WERI-Rb-1 (cell line): ENCODE measurements around the gene TEAD1.

Experiments
- DNase-seq: peaks from one replicate; pipeline ENCODE4 v3.0.0-alpha.2; 2020
- H3K27ac ChIP-seq: fragments of 250-450 bp; sonication (Bioruptor Pico); 2 replicates; pipeline ENCODE4 v1.5.1; 2020; ENCODE audit warnings: mild to moderate bottlenecking, moderate library complexity
- H3K27me3 ChIP-seq: fragments of 250-450 bp; sonication (Bioruptor Pico); 2 replicates; pipeline ENCODE4 v1.5.1; 2021; ENCODE audit warnings: mild to moderate bottlenecking, low read depth, moderate library complexity; ENCODE audit not compliant: insufficient read depth, severe bottlenecking
- H3K36me3 ChIP-seq: fragments of 250-450 bp; sonication (Bioruptor Pico); 2 replicates; pipeline ENCODE4 v1.5.1; 2020; ENCODE audit warnings: mild to moderate bottlenecking, moderate library complexity
- H3K4me3 ChIP-seq: 2 replicates; pipeline ENCODE4 v1.5.1; 2011; ENCODE audit warnings: low read depth, mild to moderate bottlenecking, control low read depth, low read length
- H3K9me3 ChIP-seq: fragments of 250-450 bp; sonication (Bioruptor Pico); 2 replicates; pipeline ENCODE4 v1.5.1; 2021; ENCODE audit warnings: mild to moderate bottlenecking, moderate library complexity; ENCODE audit not compliant: severe bottlenecking
- TF ChIP-seq, protein P1 (sequence below): IDR thresholded peaks from 2 replicates; pipeline ENCODE4 v1.5.1; 2011; ENCODE audit warnings: low read depth, mild to moderate bottlenecking, control low read depth, inconsistent platforms, low read length

TEAD1 gene

GRCh38 chr11:12725863-12726682 lies 51.9 kb downstream of the TEAD1 start:
- DNase-seq, result no peak
- Histone ChIP-seq H3K36me3 (peaks cover 4% of the 10 kb centered on the region; the same call in 1 of the 2 replicates), H3K27me3 (no peaks in the 10 kb centered on the region), H3K9me3 (no peaks in the 10 kb centered on the region), H3K27ac (no peak overlapping the region), H3K4me3 (no peak overlapping the region)
- TF ChIP-seq, protein P1, sequence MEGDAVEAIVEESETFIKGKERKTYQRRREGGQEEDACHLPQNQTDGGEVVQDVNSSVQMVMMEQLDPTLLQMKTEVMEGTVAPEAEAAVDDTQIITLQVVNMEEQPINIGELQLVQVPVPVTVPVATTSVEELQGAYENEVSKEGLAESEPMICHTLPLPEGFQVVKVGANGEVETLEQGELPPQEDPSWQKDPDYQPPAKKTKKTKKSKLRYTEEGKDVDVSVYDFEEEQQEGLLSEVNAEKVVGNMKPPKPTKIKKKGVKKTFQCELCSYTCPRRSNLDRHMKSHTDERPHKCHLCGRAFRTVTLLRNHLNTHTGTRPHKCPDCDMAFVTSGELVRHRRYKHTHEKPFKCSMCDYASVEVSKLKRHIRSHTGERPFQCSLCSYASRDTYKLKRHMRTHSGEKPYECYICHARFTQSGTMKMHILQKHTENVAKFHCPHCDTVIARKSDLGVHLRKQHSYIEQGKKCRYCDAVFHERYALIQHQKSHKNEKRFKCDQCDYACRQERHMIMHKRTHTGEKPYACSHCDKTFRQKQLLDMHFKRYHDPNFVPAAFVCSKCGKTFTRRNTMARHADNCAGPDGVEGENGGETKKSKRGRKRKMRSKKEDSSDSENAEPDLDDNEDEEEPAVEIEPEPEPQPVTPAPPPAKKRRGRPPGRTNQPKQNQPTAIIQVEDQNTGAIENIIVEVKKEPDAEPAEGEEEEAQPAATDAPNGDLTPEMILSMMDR, result no peak

GRCh38 chr11:12727563-12728211 lies 53.5 kb downstream of the TEAD1 start:
- no peaks in the 10 kb centered on the region for H3K9me3 ChIP-seq
- H3K36me3 ChIP-seq, result peaks cover 4% of the 10 kb centered on the region; the same call in 1 of the 2 replicates
- no peak overlapping the region for H3K27ac ChIP-seq
- no peak for DNase-seq
- no peaks in the 10 kb centered on the region for H3K27me3 ChIP-seq
- no peak overlapping the region for H3K4me3 ChIP-seq
- TF ChIP-seq, protein P1, result no peak

- Histone ChIP-seq H3K9me3 (no peaks in the 10 kb centered on the region), H3K36me3 (peaks cover 4% of the 10 kb centered on the region; the same call in 1 of the 2 replicates), H3K4me3 (no peak overlapping the region), H3K27me3 (no peaks in the 10 kb centered on the region), H3K27ac (no peak overlapping the region)
- TF ChIP-seq, protein P1, result no peak
- DNase-seq, result no peak
Measured at GRCh38 chr11:12728417-12728816, 54.2 kb downstream of the TEAD1 start.

DNA sequence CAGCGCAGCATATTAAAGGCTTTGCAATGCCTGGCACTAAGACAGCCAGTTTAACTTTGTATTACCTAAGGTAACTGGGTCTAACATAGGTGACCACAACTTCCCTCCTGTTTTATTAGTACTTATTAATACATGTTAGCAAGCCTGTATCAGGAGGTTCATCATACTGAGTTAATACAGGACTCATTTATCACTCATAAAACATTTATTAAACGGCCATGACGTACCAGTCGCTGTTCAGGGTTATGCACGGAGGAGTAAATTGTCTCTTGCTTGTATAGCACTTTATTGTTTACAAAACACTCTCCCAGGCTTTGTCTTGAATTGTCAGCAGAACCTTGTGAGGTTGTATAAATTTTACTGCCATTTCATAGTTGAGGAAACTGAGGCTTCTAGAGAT lies 55.7 kb downstream of the TEAD1 start:
- Histone ChIP-seq H3K4me3 (no peak overlapping the region), H3K9me3 (no peaks in the 10 kb centered on the region), H3K36me3 (no peaks in the 10 kb centered on the region), H3K27me3 (no peaks in the 10 kb centered on the region), H3K27ac (no peak overlapping the region)
- DNase-seq, result no peak
- TF ChIP-seq, protein P1, result no peak

GRCh38 chr11:12731841-12732336 lies 57.7 kb downstream of the TEAD1 start:
- Histone ChIP-seq H3K27ac (no peak overlapping the region; the same call in 1 of the 2 replicates), H3K27me3 (no peaks in the 10 kb centered on the region), H3K36me3 (no peaks in the 10 kb centered on the region), H3K4me3 (no peak overlapping the region), H3K9me3 (no peaks in the 10 kb centered on the region)
- no peak for DNase-seq
- TF ChIP-seq, protein P1, result no peak
